NCI-H524 treated with DMSO at 0.1 percent for 48 hours (cell line): ENCODE data around the gene FXYD1.

Experiments
- DNase-seq: peaks from one replicate; lab custom pipeline; 2025; lab: John Stamatoyannopoulos, UW

FXYD1 gene

GRCh38 chr19:35162471-35163326 lies 24.1 kb downstream of the FXYD1 start:
- DNase-seq = no peak

GRCh38 chr19:35164418-35164817 lies 25.8 kb downstream of the FXYD1 start:
- DNase-seq = no peak

GRCh38 chr19:35165200-35166058 lies 26.8 kb downstream of the FXYD1 start:
- DNase-seq = no peak

GRCh38 chr19:35166100-35167063 lies 27.8 kb downstream of the FXYD1 start:
- DNase-seq = no peak

- DNase-seq = no peak
Observed at GRCh38 chr19:35167251-35168119, 28.9 kb downstream of the FXYD1 start.

- DNase-seq = no peak
Observed at GRCh38 chr19:35168196-35168595, 29.6 kb downstream of the FXYD1 start.

GRCh38 chr19:35169221-35169995 lies 30.8 kb downstream of the FXYD1 start:
- DNase-seq = no peak

- no peak for DNase-seq
Observed at GRCh38 chr19:35170359-35171061, 31.9 kb downstream of the FXYD1 start.

- no peak for DNase-seq
Observed at GRCh38 chr19:35171730-35172129, 33.1 kb downstream of the FXYD1 start.

GRCh38 chr19:35174226-35174625 lies 35.6 kb downstream of the FXYD1 start:
- no peak for DNase-seq

GRCh38 chr19:35176181-35176570 lies 37.6 kb downstream of the FXYD1 start:
- DNase-seq = no peak

- no peak for DNase-seq
Observed at GRCh38 chr19:35177377-35178274, 39.0 kb downstream of the FXYD1 start.

- no peak for DNase-seq
Observed at GRCh38 chr19:35178701-35179100, 40.1 kb downstream of the FXYD1 start.

- no peak for DNase-seq
Observed at GRCh38 chr19:35179830-35180229, 41.2 kb downstream of the FXYD1 start.

- DNase-seq = no peak
Observed at GRCh38 chr19:35181387-35181786, 42.8 kb downstream of the FXYD1 start.

GRCh38 chr19:35184267-35184666 lies 45.6 kb downstream of the FXYD1 start:
- no peak for DNase-seq

GRCh38 chr19:35184884-35185283 lies 46.3 kb downstream of the FXYD1 start:
- no peak for DNase-seq
